Measurements from ENCODE around the gene DUSP16. TPM values are rescaled to one million over a fixed set of nuclear protein-coding genes. Genes with fewer than 3 reads are reported as not detected.
A peak's percentile ranks its signal among the peaks of the same experiment; 100 is the strongest.

Gene DUSP16
- total RNA-seq, 1 donor from 2014 or later, result 20.4 TPM

GRCh38 chr12:12450043-12450471 lies 112.6 kb downstream of the DUSP16 start:
- no peak overlapping the region for H3K9ac ChIP-seq (ENCODE audit: low read depth in 1 of 3, low read length in 3 of 3)

GRCh38 chr12:12449533-12450025 lies 113.1 kb downstream of the DUSP16 start:
- Histone ChIP-seq H3K4me1 (ENCODE audit: control insufficient read depth in 3 of 3, insufficient read depth in 3 of 3, low read length in 3 of 3) (peaks cover 0 to 5% (median 2%) of the 10 kb centered on the region in 3 donors), H3K9ac (ENCODE audit: low read depth in 1 of 3, low read length in 3 of 3) (no peak overlapping the region), H3K27ac (ENCODE audit: low read depth, low read length) (no peak overlapping the region), H3K4me3 (ENCODE audit: low read length in 3 of 3) (no peak overlapping the region), H3K9me3 (ENCODE audit: control insufficient read depth in 3 of 3, low read length in 3 of 3) (no peaks in the 10 kb centered on the region), H3K27me3 (ENCODE audit: control insufficient read depth in 3 of 3, insufficient read depth in 3 of 3, low read length in 3 of 3) (no peaks in the 10 kb centered on the region), H3K36me3 (ENCODE audit: control insufficient read depth in 3 of 3, insufficient read depth in 3 of 3, low read length in 3 of 3) (no peaks in the 10 kb centered on the region)

More at GRCh38 chr12:12450043-12450471, 112.6 kb downstream of the DUSP16 start:
- H3K4me1 ChIP-seq (ENCODE audit: control insufficient read depth in 3 of 3, insufficient read depth in 3 of 3, low read length in 3 of 3), result peaks cover 0 to 5% (median 2%) of the 10 kb centered on the region in 3 donors
- no peaks in the 10 kb centered on the region for H3K36me3 ChIP-seq (ENCODE audit: control insufficient read depth in 3 of 3, insufficient read depth in 3 of 3, low read length in 3 of 3)
- no peak overlapping the region for H3K27ac ChIP-seq (ENCODE audit: low read depth, low read length)
- no peaks in the 10 kb centered on the region for H3K9me3 ChIP-seq (ENCODE audit: control insufficient read depth in 3 of 3, low read length in 3 of 3)
- H3K27me3 ChIP-seq (ENCODE audit: control insufficient read depth in 3 of 3, insufficient read depth in 3 of 3, low read length in 3 of 3), result no peaks in the 10 kb centered on the region
- H3K4me3 ChIP-seq (ENCODE audit: low read length in 3 of 3), result no peak overlapping the region

- Histone ChIP-seq H3K9me3 (ENCODE audit: control insufficient read depth in 3 of 3, low read length in 3 of 3) (no peaks in the 10 kb centered on the region), H3K4me3 (ENCODE audit: low read length in 3 of 3) (no peak overlapping the region), H3K9ac (ENCODE audit: low read depth in 1 of 3, low read length in 3 of 3) (no peak overlapping the region), H3K4me1 (ENCODE audit: control insufficient read depth in 3 of 3, insufficient read depth in 3 of 3, low read length in 3 of 3) (peaks cover 14 to 17% (median 15%) of the 10 kb centered on the region in 3 donors), H3K27ac (ENCODE audit: low read depth, low read length) (no peak overlapping the region), H3K27me3 (ENCODE audit: control insufficient read depth in 3 of 3, insufficient read depth in 3 of 3, low read length in 3 of 3) (no peaks in the 10 kb centered on the region), H3K36me3 (ENCODE audit: control insufficient read depth in 3 of 3, insufficient read depth in 3 of 3, low read length in 3 of 3) (no peaks in the 10 kb centered on the region)
Measured at GRCh38 chr12:12447837-12448236, 114.8 kb downstream of the DUSP16 start.

GRCh38 chr12:12447236-12447635 lies 115.4 kb downstream of the DUSP16 start:
- Histone ChIP-seq H3K27ac (ENCODE audit: low read depth, low read length) (no peak overlapping the region), H3K9ac (ENCODE audit: low read depth in 1 of 3, low read length in 3 of 3) (no peak overlapping the region), H3K27me3 (ENCODE audit: control insufficient read depth in 3 of 3, insufficient read depth in 3 of 3, low read length in 3 of 3) (no peaks in the 10 kb centered on the region), H3K9me3 (ENCODE audit: control insufficient read depth in 3 of 3, low read length in 3 of 3) (no peaks in the 10 kb centered on the region), H3K36me3 (ENCODE audit: control insufficient read depth in 3 of 3, insufficient read depth in 3 of 3, low read length in 3 of 3) (no peaks in the 10 kb centered on the region), H3K4me1 (ENCODE audit: control insufficient read depth in 3 of 3, insufficient read depth in 3 of 3, low read length in 3 of 3) (peaks cover 17 to 21% (median 20%) of the 10 kb centered on the region in 3 donors), H3K4me3 (ENCODE audit: low read length in 3 of 3) (no peak overlapping the region)

GRCh38 chr12:12446786-12447185 lies 115.9 kb downstream of the DUSP16 start:
- H3K36me3 ChIP-seq (ENCODE audit: control insufficient read depth in 3 of 3, insufficient read depth in 3 of 3, low read length in 3 of 3), result no peaks in the 10 kb centered on the region
- H3K4me1 ChIP-seq (ENCODE audit: control insufficient read depth in 3 of 3, insufficient read depth in 3 of 3, low read length in 3 of 3), result peaks cover 17 to 22% (median 22%) of the 10 kb centered on the region in 3 donors
- no peaks in the 10 kb centered on the region for H3K9me3 ChIP-seq (ENCODE audit: control insufficient read depth in 3 of 3, low read length in 3 of 3)
- H3K27me3 ChIP-seq (ENCODE audit: control insufficient read depth in 3 of 3, insufficient read depth in 3 of 3, low read length in 3 of 3), result no peaks in the 10 kb centered on the region
- no peak overlapping the region for H3K4me3 ChIP-seq (ENCODE audit: low read length in 3 of 3)
- H3K27ac ChIP-seq (ENCODE audit: low read depth, low read length), result no peak overlapping the region
- no peak overlapping the region for H3K9ac ChIP-seq (ENCODE audit: low read depth in 1 of 3, low read length in 3 of 3)

- H3K27ac ChIP-seq (ENCODE audit: low read depth, low read length), result no peak overlapping the region
- peaks cover 17 to 26% (median 25%) of the 10 kb centered on the region in 3 donors for H3K4me1 ChIP-seq (ENCODE audit: control insufficient read depth in 3 of 3, insufficient read depth in 3 of 3, low read length in 3 of 3)
Measured at GRCh38 chr12:12445882-12446181, 116.8 kb downstream of the DUSP16 start.

GRCh38 chr12:12445165-12445881 lies 117.3 kb downstream of the DUSP16 start:
- Histone ChIP-seq H3K36me3 (ENCODE audit: control insufficient read depth in 3 of 3, insufficient read depth in 3 of 3, low read length in 3 of 3) (no peaks in the 10 kb centered on the region), H3K4me3 (ENCODE audit: low read length in 3 of 3) (no peak overlapping the region), H3K9me3 (ENCODE audit: control insufficient read depth in 3 of 3, low read length in 3 of 3) (no peaks in the 10 kb centered on the region), H3K27ac (ENCODE audit: low read depth, low read length) (no peak overlapping the region), H3K9ac (ENCODE audit: low read depth in 1 of 3, low read length in 3 of 3) (no peak overlapping the region), H3K27me3 (ENCODE audit: control insufficient read depth in 3 of 3, insufficient read depth in 3 of 3, low read length in 3 of 3) (no peaks in the 10 kb centered on the region), H3K4me1 (ENCODE audit: control insufficient read depth in 3 of 3, insufficient read depth in 3 of 3, low read length in 3 of 3) (peaks cover 17 to 27% (median 26%) of the 10 kb centered on the region in 3 donors)

More at GRCh38 chr12:12445882-12446181, 116.8 kb downstream of the DUSP16 start:
- no peaks in the 10 kb centered on the region for H3K9me3 ChIP-seq (ENCODE audit: control insufficient read depth in 3 of 3, low read length in 3 of 3)
- no peak overlapping the region for H3K9ac ChIP-seq (ENCODE audit: low read depth in 1 of 3, low read length in 3 of 3)
- no peak overlapping the region for H3K4me3 ChIP-seq (ENCODE audit: low read length in 3 of 3)
- H3K27me3 ChIP-seq (ENCODE audit: control insufficient read depth in 3 of 3, insufficient read depth in 3 of 3, low read length in 3 of 3), result no peaks in the 10 kb centered on the region
- H3K36me3 ChIP-seq (ENCODE audit: control insufficient read depth in 3 of 3, insufficient read depth in 3 of 3, low read length in 3 of 3), result no peaks in the 10 kb centered on the region

- H3K9me3 ChIP-seq (ENCODE audit: control insufficient read depth in 3 of 3, low read length in 3 of 3), result no peaks in the 10 kb centered on the region
- H3K27me3 ChIP-seq (ENCODE audit: control insufficient read depth in 3 of 3, insufficient read depth in 3 of 3, low read length in 3 of 3), result no peaks in the 10 kb centered on the region
- H3K27ac ChIP-seq (ENCODE audit: low read depth, low read length), result peak overlapping the region; percentile 66
- H3K4me1 ChIP-seq (ENCODE audit: control insufficient read depth in 3 of 3, insufficient read depth in 3 of 3, low read length in 3 of 3), result peaks cover 17 to 27% (median 26%) of the 10 kb centered on the region in 3 donors
- H3K9ac ChIP-seq (ENCODE audit: low read depth in 1 of 3, low read length in 3 of 3), result peak overlapping the region in 2 of 3 donors; percentile 37 to 40
- no peak overlapping the region for H3K4me3 ChIP-seq (ENCODE audit: low read length in 3 of 3)
- H3K36me3 ChIP-seq (ENCODE audit: control insufficient read depth in 3 of 3, insufficient read depth in 3 of 3, low read length in 3 of 3), result no peaks in the 10 kb centered on the region
Measured at GRCh38 chr12:12443431-12443878, 119.2 kb downstream of the DUSP16 start.

GRCh38 chr12:12442548-12443071 lies 120.1 kb downstream of the DUSP16 start:
- H3K9ac ChIP-seq (ENCODE audit: low read depth in 1 of 3, low read length in 3 of 3), result no peak overlapping the region
- no peak overlapping the region for H3K4me3 ChIP-seq (ENCODE audit: low read length in 3 of 3)
- peak overlapping the region; percentile 66 for H3K27ac ChIP-seq (ENCODE audit: low read depth, low read length)
- peaks cover 17 to 27% (median 23%) of the 10 kb centered on the region in 3 donors for H3K4me1 ChIP-seq (ENCODE audit: control insufficient read depth in 3 of 3, insufficient read depth in 3 of 3, low read length in 3 of 3)
- no peaks in the 10 kb centered on the region for H3K9me3 ChIP-seq (ENCODE audit: control insufficient read depth in 3 of 3, low read length in 3 of 3)
- H3K36me3 ChIP-seq (ENCODE audit: control insufficient read depth in 3 of 3, insufficient read depth in 3 of 3, low read length in 3 of 3), result no peaks in the 10 kb centered on the region
- no peaks in the 10 kb centered on the region for H3K27me3 ChIP-seq (ENCODE audit: control insufficient read depth in 3 of 3, insufficient read depth in 3 of 3, low read length in 3 of 3)

- Histone ChIP-seq H3K36me3 (ENCODE audit: control insufficient read depth in 3 of 3, insufficient read depth in 3 of 3, low read length in 3 of 3) (no peaks in the 10 kb centered on the region), H3K27ac (ENCODE audit: low read depth, low read length) (peak overlapping the region; percentile 66), H3K4me3 (ENCODE audit: low read length in 3 of 3) (no peak overlapping the region), H3K9me3 (ENCODE audit: control insufficient read depth in 3 of 3, low read length in 3 of 3) (no peaks in the 10 kb centered on the region), H3K4me1 (ENCODE audit: control insufficient read depth in 3 of 3, insufficient read depth in 3 of 3, low read length in 3 of 3) (peaks cover 15 to 27% (median 21%) of the 10 kb centered on the region in 3 donors), H3K27me3 (ENCODE audit: control insufficient read depth in 3 of 3, insufficient read depth in 3 of 3, low read length in 3 of 3) (no peaks in the 10 kb centered on the region), H3K9ac (ENCODE audit: low read depth in 1 of 3, low read length in 3 of 3) (no peak overlapping the region)
Measured at GRCh38 chr12:12441843-12442461, 120.7 kb downstream of the DUSP16 start.

Data from skeletal muscle tissue (tissue), 4 donors.